ENCODE data around the gene NFATC3. TPM values are rescaled to one million over a fixed set of nuclear protein-coding genes. Genes with fewer than 3 reads are reported as not detected.

The NFATC3 gene
- total and polyA plus RNA-seq, 2 of the 8 experiments (the other 6 are each of a cell fraction or from before 2014, with no cell fraction given) = 17.6 to 34.5 TPM

DNA sequence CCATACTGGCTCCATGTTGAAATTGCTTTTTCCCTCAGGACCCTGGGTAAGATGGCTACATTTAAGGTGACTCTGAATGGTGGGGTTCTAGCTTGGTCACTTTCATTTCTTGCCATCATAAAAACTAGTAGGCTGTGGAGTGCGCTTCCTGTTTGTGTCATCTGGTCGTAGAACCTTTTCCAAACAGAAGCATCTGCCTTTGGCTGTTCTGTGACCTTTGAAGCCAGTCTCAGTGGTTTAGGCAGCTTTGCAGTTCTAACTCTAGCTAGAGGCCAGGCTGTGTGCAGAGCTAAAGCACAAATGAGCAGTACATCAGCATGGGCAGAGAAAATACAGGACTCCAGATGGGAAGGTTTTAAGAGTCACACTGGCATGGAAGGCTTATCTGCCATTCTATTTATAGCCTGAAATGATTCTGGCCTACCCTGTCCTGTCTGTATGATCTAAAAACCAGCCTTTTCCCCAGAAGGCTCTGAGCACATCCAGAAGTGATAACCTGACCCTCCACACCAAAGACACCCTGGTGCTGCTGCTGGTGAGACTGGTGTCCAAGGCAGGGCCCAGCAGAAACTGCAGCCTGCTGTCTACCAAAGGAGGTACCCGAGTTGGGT lies 142.1 kb downstream of the NFATC3 start:
- no peaks in the 10 kb centered on the region for H3K79me2 ChIP-seq (ENCODE audit: control insufficient read depth in 1 of 2, insufficient read depth in 2 of 2, low read length in 2 of 2)
- DNase-seq (ENCODE audit: low read depth in 1 of 2, low spot score in 2 of 2) (no peak), FAIRE-seq (no peak)
- no peak overlapping the region for H2BK12ac ChIP-seq (ENCODE audit: low read depth, low read length)
- H3K27me3 ChIP-seq (replicated peaks in 1 of 4; ENCODE audit: control insufficient read depth in 3 of 4, extremely low read depth in 1 of 4, insufficient read depth in 3 of 4, low read length in 3 of 4) = no peaks in the 10 kb centered on the region
- no peak overlapping the region for H3K18ac ChIP-seq (ENCODE audit: extremely low read depth, low read length)
- no peak overlapping the region for H2AFZ ChIP-seq (ENCODE audit: low read length)
- no peak overlapping the region for H3K4ac ChIP-seq (replicated peaks; ENCODE audit: insufficient read length, low read depth, low read length)
- H3K9me3 ChIP-seq (ENCODE audit: insufficient read depth in 2 of 2, low read depth in 1 of 2, low read length in 1 of 2) = no peaks in the 10 kb centered on the region
- ChIA-PET CTCF (ENCODE audit: partially characterized antibody) (interaction anchor here (0.7 to 5.6 kb wide), 11 partner anchors 9 to 285 kb away, joined by 3 to 68 read pairs (median 4); partner anchors contain the start of gene ESRP2), POLR2A (ENCODE audit: partially characterized antibody) (interaction anchor here (4.4 kb wide), 1 partner anchor 143 kb away, joined by 20 read pairs; the partner anchor contains the start of gene NFATC3)
- H3K27ac ChIP-seq (ENCODE audit: low read depth, low read length) = no peak overlapping the region
- H4K8ac ChIP-seq (ENCODE audit: extremely low read depth, insufficient read depth, low read length) = no peak overlapping the region; the same call in 1 of the 2 replicates
- peaks cover 9 to 40% (median 25%) of the 10 kb centered on the region in 4 experiments for H3K36me3 ChIP-seq (ENCODE audit: control insufficient read depth in 2 of 4, insufficient read depth in 4 of 4, low read length in 3 of 4)
- H2AK5ac ChIP-seq (ENCODE audit: low read depth, low read length) = no peak overlapping the region
- H3K4me3 ChIP-seq (ENCODE audit: extremely low read depth in 1 of 4, insufficient read depth in 2 of 4, low read depth in 3 of 4, low read length in 4 of 4) = no peak overlapping the region
- no peak overlapping the region for H2BK20ac ChIP-seq (ENCODE audit: low read length)
- no peak overlapping the region for H4K5ac ChIP-seq (ENCODE audit: insufficient read length, low read depth, low read length)
- H2BK15ac ChIP-seq (ENCODE audit: low read length) = no peak overlapping the region
- no peak overlapping the region for H3K9ac ChIP-seq (replicated peaks in 1 of 4; ENCODE audit: extremely low read depth in 1 of 4, low read depth in 3 of 4, low read length in 3 of 4)
- no peaks in the 10 kb centered on the region; the same call in 1 of the 2 replicates for H3K79me1 ChIP-seq (ENCODE audit: low read depth, low read length)
- 87% methylated on average over 3 of the region's 3 CpGs; no CpG with 5 or more reads in 1 of the 2 experiments for WGBS, 2 experiments (ENCODE audit: extremely low coverage in 1 of 2, insufficient coverage in 1 of 2, insufficient read length in 1 of 2, insufficient replicate concordance in 2 of 2, low coverage in 1 of 2, low lambda C conversion rate in 2 of 2, missing lambda C conversion rate in 1 of 2)
- H2BK120ac ChIP-seq (replicated peaks; ENCODE audit: low read depth, low read length) = no peak overlapping the region
- peaks cover 6 to 13% of the 10 kb centered on the region in 2 experiments for H4K20me1 ChIP-seq (replicated peaks in 1 of 2; ENCODE audit: control insufficient read depth in 1 of 2, insufficient read depth in 2 of 2, low read length in 2 of 2)
- no peak overlapping the region for H3K14ac ChIP-seq (ENCODE audit: insufficient read length)
- no peak overlapping the region for H4K91ac ChIP-seq (replicated peaks; ENCODE audit: insufficient read length, low read length)
- H3K4me2 ChIP-seq (ENCODE audit: insufficient read depth in 1 of 2, low read depth in 2 of 2, low read length in 2 of 2) = no peak overlapping the region
- no peak overlapping the region for H2BK5ac ChIP-seq (ENCODE audit: low read depth, low read length)
- no peaks in the 10 kb centered on the region for H3K23me2 ChIP-seq (ENCODE audit: low read depth, low read length)
- H3K23ac ChIP-seq (ENCODE audit: insufficient read length) = no peak overlapping the region
- no peak overlapping the region for H3K56ac ChIP-seq (replicated peaks; ENCODE audit: insufficient read length, low read depth, low read length)
- no peaks in the 10 kb centered on the region for H3K4me1 ChIP-seq (replicated peaks in 1 of 4; ENCODE audit: control insufficient read depth in 3 of 4, insufficient read depth in 4 of 4, low read length in 3 of 4)
- TF ChIP-seq CHD1 (IDR thresholded peaks at IDR 0.05; ENCODE audit: low read depth, low read length) = no peak
- TF ChIP-seq SIN3A (conservative IDR thresholded peaks at IDR 0.05 in 1 of 2, IDR thresholded peaks at IDR 0.05 in 1 of 2; ENCODE audit: low read depth in 1 of 2, low read length in 2 of 2) = no peak
- TF ChIP-seq, protein P1, sequence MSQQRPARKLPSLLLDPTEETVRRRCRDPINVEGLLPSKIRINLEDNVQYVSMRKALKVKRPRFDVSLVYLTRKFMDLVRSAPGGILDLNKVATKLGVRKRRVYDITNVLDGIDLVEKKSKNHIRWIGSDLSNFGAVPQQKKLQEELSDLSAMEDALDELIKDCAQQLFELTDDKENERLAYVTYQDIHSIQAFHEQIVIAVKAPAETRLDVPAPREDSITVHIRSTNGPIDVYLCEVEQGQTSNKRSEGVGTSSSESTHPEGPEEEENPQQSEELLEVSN (IDR thresholded peaks at IDR 0.05) = no peak
- no peak for TF ChIP-seq CEBPB (IDR thresholded peaks at IDR 0.05; ENCODE audit: low read depth, low read length)
- no peak for TF ChIP-seq SP1 (IDR thresholded peaks at IDR 0.05; ENCODE audit: low read depth, low read length)
- TF ChIP-seq BCL11A (IDR thresholded peaks at IDR 0.05; ENCODE audit: low read depth in 2 of 2, low read length in 2 of 2) = no peak
- no peak for TF ChIP-seq RFX5 (IDR thresholded peaks at IDR 0.05; ENCODE audit: borderline replicate concordance, low read depth, low read length)
- TF ChIP-seq, protein P2, sequence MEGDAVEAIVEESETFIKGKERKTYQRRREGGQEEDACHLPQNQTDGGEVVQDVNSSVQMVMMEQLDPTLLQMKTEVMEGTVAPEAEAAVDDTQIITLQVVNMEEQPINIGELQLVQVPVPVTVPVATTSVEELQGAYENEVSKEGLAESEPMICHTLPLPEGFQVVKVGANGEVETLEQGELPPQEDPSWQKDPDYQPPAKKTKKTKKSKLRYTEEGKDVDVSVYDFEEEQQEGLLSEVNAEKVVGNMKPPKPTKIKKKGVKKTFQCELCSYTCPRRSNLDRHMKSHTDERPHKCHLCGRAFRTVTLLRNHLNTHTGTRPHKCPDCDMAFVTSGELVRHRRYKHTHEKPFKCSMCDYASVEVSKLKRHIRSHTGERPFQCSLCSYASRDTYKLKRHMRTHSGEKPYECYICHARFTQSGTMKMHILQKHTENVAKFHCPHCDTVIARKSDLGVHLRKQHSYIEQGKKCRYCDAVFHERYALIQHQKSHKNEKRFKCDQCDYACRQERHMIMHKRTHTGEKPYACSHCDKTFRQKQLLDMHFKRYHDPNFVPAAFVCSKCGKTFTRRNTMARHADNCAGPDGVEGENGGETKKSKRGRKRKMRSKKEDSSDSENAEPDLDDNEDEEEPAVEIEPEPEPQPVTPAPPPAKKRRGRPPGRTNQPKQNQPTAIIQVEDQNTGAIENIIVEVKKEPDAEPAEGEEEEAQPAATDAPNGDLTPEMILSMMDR (IDR thresholded peaks at IDR 0.05; ENCODE audit: control extremely low read depth in 1 of 3, insufficient read depth in 1 of 3, low read depth in 1 of 3, low read length in 3 of 3) = no peak
- TF ChIP-seq YY1 (IDR thresholded peaks at IDR 0.05; ENCODE audit: low read depth, low read length) = no peak
- TF ChIP-seq RXRA (IDR thresholded peaks at IDR 0.05; ENCODE audit: insufficient read depth, low read depth, low read length) = no peak

All from H1 (cell line).